Fibroblast of mammary gland (primary cell): Measurements from ENCODE around the gene NUDT14.

Experiments used
- DNase-seq: peaks from one replicate; pipeline ENCODE4 v3.0.0-alpha.2; 2010; ENCODE audit warnings: low read depth
- H3K4me3 ChIP-seq: 2 replicates; pipeline ENCODE4 v1.5.1; 2011; ENCODE audit warnings: low read depth, mild to moderate bottlenecking, low read length, moderate library complexity; ENCODE audit not compliant: control insufficient read depth
- TF ChIP-seq, protein P1 (sequence below): conservative IDR thresholded peaks from 2 replicates; pipeline ENCODE4 v1.5.1; 2011; ENCODE audit warnings: low read depth, low read length, inconsistent platforms; ENCODE audit not compliant: control insufficient read depth, insufficient read depth

NUDT14 gene

DNA sequence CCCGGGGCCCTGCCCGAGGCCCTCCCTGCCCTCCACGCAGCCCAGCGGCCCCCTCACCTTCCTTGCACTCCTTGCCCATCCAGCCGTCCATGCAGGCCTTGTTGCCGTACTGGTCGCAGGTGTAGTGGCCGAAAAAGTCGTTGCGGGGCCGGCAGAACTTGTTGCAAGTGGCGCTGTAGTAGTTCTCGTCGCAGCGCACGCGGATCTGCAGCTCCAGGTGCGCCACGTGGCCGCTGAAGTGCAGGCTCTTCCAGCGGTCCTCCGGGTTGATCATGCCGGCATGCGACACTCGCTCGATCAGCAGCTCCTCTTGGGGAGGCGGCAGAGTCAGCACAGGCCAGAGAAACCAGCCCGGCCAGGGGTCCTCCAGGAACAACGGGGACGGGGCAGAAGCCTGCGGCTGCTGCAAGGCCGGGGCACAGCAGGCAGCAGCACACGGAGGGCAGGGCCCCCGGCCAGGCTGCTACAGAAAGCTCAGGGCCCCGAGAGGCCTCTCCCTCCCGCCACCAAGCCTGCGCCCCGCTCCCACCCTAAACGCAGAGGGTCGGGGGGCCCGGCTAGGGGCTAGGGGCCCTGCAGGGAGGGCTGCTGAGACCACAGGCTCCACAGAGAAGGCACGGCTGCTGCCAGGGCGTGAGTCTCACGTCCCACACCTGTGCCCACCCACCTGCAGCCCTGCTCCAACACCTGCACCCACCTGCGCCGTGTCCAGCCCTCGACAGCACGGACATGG, 25.3 kb downstream of the NUDT14 start:
- DNase-seq, result no peak
- H3K4me3 ChIP-seq, result no peak overlapping the region
- TF ChIP-seq, protein P1, sequence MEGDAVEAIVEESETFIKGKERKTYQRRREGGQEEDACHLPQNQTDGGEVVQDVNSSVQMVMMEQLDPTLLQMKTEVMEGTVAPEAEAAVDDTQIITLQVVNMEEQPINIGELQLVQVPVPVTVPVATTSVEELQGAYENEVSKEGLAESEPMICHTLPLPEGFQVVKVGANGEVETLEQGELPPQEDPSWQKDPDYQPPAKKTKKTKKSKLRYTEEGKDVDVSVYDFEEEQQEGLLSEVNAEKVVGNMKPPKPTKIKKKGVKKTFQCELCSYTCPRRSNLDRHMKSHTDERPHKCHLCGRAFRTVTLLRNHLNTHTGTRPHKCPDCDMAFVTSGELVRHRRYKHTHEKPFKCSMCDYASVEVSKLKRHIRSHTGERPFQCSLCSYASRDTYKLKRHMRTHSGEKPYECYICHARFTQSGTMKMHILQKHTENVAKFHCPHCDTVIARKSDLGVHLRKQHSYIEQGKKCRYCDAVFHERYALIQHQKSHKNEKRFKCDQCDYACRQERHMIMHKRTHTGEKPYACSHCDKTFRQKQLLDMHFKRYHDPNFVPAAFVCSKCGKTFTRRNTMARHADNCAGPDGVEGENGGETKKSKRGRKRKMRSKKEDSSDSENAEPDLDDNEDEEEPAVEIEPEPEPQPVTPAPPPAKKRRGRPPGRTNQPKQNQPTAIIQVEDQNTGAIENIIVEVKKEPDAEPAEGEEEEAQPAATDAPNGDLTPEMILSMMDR, result no peak

DNA sequence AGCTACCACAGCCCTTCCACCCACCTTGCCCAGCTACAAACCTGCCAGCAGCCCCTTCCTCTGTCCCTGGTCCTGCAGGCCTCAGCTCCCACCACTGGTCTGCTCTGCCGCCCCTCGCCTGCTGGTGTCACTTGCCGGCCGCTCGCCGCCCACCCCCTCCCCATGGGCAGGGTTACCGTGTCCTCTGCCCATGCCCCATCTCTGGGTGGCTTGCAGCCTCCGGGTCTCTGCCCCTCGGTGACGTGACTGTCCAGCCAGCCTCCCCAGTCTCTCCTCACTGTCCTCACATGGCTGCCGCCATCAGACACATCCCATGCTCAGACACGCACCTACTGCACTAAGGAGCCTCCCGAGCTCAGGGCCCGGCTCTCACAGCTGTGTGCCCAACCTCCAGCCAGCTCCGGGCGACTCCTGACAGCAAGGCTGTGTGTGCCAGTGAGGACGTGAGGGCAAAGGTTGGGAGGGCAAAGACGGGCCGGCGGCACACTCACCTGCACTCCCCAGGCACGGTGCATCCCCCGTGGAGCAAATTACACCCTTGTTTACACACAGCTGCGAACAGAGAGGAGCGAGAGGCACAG, 26.0 kb downstream of the NUDT14 start:
- TF ChIP-seq, protein P1, result no peak
- H3K4me3 ChIP-seq, result no peak overlapping the region
- no peak for DNase-seq

DNA sequence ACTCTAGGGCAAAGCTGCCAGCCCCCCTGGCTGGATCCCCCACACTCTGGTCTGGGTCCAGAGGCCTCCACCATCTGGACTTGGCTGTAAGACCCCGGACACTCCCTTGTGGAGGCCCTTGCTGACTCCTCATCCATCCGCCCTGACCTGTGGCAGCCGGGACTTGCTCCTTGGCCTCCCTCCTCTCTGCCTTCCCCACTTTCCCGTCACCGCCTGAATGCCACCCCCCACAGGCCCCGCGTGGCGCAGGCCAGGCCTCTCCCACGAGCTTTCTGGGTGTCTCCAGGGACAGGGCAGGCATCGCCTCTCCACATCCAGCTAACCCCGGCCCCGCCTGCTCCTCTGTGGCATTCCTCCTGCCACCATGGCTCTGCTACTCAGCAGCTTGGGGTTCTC, 26.6 kb downstream of the NUDT14 start:
- DNase-seq, result no peak

DNA sequence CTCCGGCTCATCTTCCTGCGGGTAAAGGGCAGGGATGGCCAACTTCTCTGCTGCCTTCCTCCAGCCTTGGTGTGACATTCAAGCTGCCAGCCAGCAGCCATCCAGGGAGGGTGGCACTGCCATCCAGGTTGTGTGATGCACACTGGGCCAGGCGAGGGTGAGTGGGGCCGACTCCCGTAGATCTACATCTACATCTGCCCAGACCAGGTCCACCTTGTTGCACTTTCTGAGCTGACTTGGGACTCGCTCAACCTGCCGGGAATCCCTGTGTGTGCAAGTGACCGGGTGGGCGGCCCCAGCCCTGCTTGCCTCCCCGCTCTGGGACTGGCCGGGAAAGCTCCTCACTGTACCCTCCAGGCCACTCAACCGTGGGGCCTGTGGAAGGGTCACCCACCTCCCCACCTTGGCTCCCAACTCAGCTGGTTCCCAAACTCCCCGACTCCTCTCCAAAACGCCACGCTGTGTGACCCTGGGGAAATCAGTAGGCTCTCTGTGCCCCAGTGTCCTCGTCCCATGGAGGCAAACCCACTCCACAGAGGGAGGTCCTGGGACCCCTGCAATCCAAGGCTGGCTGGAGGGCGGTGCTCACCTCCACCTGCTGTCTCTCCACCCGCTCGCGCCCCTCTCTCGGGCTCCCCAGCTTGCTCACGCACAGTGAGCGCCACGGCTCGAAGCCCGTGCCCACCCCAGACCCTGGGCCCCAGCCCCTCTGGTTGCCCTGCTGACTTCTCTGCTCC, 27.2 kb downstream of the NUDT14 start:
- DNase-seq, result no peak
- TF ChIP-seq, protein P1, result no peak
- no peak overlapping the region for H3K4me3 ChIP-seq

More for the DNA sequence above, 26.6 kb downstream of the NUDT14 start:
- TF ChIP-seq, protein P1, result no peak
- H3K4me3 ChIP-seq, result no peak overlapping the region

DNA sequence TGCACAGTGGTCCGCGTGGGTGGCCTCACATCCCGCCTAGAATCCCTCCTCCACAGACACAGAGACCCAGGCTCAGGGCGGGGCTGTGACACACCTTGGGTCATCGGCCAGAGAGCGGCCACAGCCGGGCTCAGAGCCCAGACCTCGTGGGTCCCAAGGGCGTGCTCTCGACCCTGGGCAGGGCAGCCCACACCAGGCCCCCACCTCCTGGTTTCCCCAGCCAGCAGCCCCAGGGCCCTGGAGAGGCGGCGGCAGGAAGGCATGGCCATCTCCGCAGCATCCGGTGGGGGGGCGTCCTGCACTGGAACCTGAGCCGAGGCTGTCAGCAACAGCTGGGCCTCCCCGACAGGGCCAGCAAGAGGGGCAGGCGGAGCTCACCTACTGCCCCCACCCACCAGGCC, 27.8 kb downstream of the NUDT14 start:
- no peak overlapping the region for H3K4me3 ChIP-seq
- TF ChIP-seq, protein P1, result no peak
- no peak for DNase-seq

DNA sequence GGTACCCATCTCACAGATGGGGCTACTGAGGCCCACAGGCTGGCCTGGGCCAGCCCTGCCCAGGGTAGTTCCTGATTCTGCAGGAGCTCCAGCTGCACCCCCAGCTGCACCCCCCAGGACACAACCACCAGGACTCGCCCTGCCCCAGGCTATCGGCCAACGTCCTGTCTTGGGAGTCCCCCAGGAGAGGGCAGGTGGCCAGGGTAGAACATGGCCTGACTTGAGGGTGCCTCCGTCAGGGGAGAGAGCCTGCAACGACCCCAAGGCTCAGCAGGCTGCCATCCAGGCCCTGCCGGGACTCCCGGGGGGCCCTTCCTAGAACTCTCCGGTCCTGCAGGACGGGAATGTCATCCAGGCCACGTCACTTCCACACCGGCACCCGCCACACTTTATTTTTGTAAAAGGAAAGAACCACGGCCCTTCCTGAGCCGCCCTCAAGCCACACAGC, 28.3 kb downstream of the NUDT14 start:
- TF ChIP-seq, protein P1, result no peak
- H3K4me3 ChIP-seq, result no peak overlapping the region
- no peak for DNase-seq
